Natural killer cell (primary cell): ENCODE data around the gene PELI3. TPM values are rescaled to one million over a fixed set of nuclear protein-coding genes. Genes with fewer than 3 reads are reported as not detected.

Experiments used
- ATAC-seq, 3 donors: fragments of 150-1000 bp in 2 of 3; fragments of 200-7000 bp in 1 of 3; cut with Tn5 transposase; 1 replicate in 1 of 3; 2 replicates in 2 of 3; pipeline ENCODE4 v1.10.0; 2021; ENCODE audit warnings: mild to moderate bottlenecking in 2 of 3, moderate library complexity in 2 of 3
- DNase-seq, 2 donors: peaks; one replicate each; pipeline versions ENCODE4 v3.0.0 to v3.0.0-alpha.2; 2013 to 2021; ENCODE audit warnings: mixed read lengths in 1 of 2
- H3K27ac ChIP-seq: one replicate; pipeline ENCODE4 v1.5.1; 2013; ENCODE audit warnings: mild to moderate bottlenecking, low read length
- H3K27me3 ChIP-seq: one replicate; pipeline ENCODE4 v1.6.1; 2013; ENCODE audit warnings: low read length; ENCODE audit not compliant: control insufficient read depth, insufficient read depth
- H3K36me3 ChIP-seq: one replicate; pipeline ENCODE4 v1.6.1; 2013; ENCODE audit warnings: low read length; ENCODE audit not compliant: control insufficient read depth, insufficient read depth
- H3K4me1 ChIP-seq: one replicate; pipeline ENCODE4 v1.6.1; 2013; ENCODE audit warnings: low read length; ENCODE audit not compliant: control insufficient read depth, insufficient read depth
- H3K4me3 ChIP-seq: one replicate; pipeline ENCODE4 v1.5.1; 2013; ENCODE audit warnings: low read length
- H3K9me3 ChIP-seq: one replicate; pipeline ENCODE4 v1.6.1; 2013; ENCODE audit warnings: low read length; ENCODE audit not compliant: control insufficient read depth, insufficient read depth
- H3K27ac Mint-ChIP-seq, 2 donors: one replicate each; pipeline ENCODE4 v1.8.0; 2022; ENCODE audit warnings: mild to moderate bottlenecking in 2 of 2, mixed read lengths in 2 of 2, moderate library complexity in 1 of 2
- H3K27me3 Mint-ChIP-seq, 2 donors: one replicate each; pipeline ENCODE4 v1.8.0; 2022; ENCODE audit warnings: low read depth in 2 of 2, mixed read lengths in 2 of 2
- H3K36me3 Mint-ChIP-seq: one replicate; pipeline ENCODE4 v1.8.0; 2022; ENCODE audit warnings: mixed read lengths
- H3K4me1 Mint-ChIP-seq, 2 donors: one replicate each; pipeline ENCODE4 v1.8.0; 2022; ENCODE audit warnings: mixed read lengths in 2 of 2
- H3K4me3 Mint-ChIP-seq: one replicate; pipeline ENCODE4 v1.8.0; 2022; ENCODE audit warnings: mild to moderate bottlenecking, moderate library complexity, mixed read lengths
- H3K9me3 Mint-ChIP-seq, 2 donors: one replicate each; pipeline ENCODE4 v1.8.0; 2022; ENCODE audit warnings: mixed read lengths in 2 of 2
- CTCF ChIP-seq: fragments of 200-600 bp; IDR thresholded peaks from one replicate; pipeline ENCODE4 v1.8.0; 2022; ENCODE audit warnings: antibody characterized with exemption
- WGBS: methylation state at CpG from one replicate; pipeline ENCODE4 v1.1.7; 2013; ENCODE audit warnings: missing lambda C conversion rate; ENCODE audit not compliant: insufficient coverage; 5-methylcytosine and 5-hydroxymethylcytosine counted together
- intact Hi-C: fragments of 100-400 bp; cut with micrococcal nuclease; formaldehyde crosslinking; loops from one replicate; pipeline ENCODE4 v1.14.2; 2022
- total RNA-seq, 4 donors: library from RNA; stranded (reverse); fragments of 120-200 nt in 1 of 4; gene quantifications; one replicate each; pipeline versions ENCODE4 v1.2.3 to v1.2.4, GENCODE V29; 2013 to 2022

PELI3 gene
- total RNA-seq, 3 donors from 2014 or later (not counting 1 experiment from before 2014, with no cell fraction given) = 5.3 to 6.3 (median 5.6) TPM

DNA sequence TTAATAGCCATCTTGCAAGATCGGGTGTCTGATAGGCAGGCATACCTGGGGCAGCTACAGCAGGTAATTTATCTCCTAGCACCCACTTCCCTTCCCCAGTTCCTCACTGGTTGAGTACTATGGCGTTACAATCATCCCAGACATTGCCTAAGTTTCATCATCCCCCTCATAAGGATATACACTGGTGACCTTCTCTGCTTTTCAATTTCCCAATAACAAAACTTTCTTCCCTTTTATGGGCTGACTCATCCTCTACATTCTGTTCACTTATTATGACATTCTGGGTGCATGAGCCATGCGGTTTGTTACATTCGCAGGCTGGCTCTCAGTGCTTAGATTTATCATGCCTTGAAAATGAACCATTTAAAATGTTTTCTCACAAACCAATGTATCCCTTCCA lies 23.1 kb upstream of the PELI3 start:
- Histone ChIP-seq H3K27me3 (no peaks in the 10 kb centered on the region), H3K36me3 (no peaks in the 10 kb centered on the region), H3K4me1 (peaks cover 2% of the 10 kb centered on the region), H3K4me3 (no peak overlapping the region), H3K9me3 (peaks cover 5% of the 10 kb centered on the region), H3K27ac (no peak overlapping the region)
- WGBS = 88% methylated on average over 4 of the region's 4 CpGs
- DNase-seq = no peak
- Mint-ChIP-seq H3K27ac (peak overlapping the region in 1 of 2 donors; percentile 14), H3K4me3 (no peak overlapping the region), H3K27me3 (peaks cover 0 to 17% of the 10 kb centered on the region in 2 donors), H3K36me3 (no peaks in the 10 kb centered on the region), H3K9me3 (peaks cover 0 to 3% of the 10 kb centered on the region in 2 donors), H3K4me1 (peaks cover 6 to 7% of the 10 kb centered on the region in 2 donors)
- no peak for ATAC-seq
- intact Hi-C loops = no loop called here
- no peak for TF ChIP-seq CTCF

DNA sequence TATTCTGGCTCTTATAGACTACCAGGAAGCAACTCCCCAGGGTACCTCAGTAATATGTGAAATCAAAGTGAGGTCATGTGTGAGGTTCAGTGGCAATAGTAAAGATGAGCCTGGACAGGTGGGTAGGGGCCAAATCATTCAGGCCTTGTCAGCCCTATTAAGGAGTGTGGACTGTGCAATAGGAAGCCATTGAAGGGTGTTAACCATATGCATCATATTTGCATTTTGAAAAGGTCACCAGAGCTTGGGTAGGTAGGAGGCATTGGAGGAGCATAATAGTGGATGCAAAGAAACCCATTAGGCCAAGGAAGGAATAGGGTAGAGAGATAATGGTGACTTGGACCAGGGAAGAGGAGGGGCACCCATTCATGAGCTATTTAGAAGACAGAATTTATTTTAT lies 19.7 kb upstream of the PELI3 start:
- ATAC-seq = no peak
- H3K36me3 ChIP-seq = no peaks in the 10 kb centered on the region

DNA sequence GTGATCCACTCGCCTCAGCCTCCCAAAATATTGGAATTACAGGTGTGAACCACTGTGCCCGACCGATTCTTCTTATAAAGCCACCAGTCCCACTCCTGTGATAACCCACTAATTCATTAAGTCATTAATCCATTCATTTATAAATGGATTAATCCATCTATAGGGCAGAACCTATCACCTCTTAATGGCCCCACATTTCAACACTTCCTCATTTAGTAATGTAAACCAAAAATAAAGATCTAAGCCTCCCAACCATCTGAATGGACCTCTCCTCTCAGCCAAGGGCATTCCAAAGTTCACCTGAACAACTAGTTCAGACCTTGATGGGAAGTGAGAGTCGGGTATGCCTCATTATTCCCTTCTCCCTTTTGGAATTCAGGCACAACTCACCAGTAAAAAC lies 18.2 kb upstream of the PELI3 start:
- no peaks in the 10 kb centered on the region for H3K9me3 ChIP-seq
- no peaks in the 10 kb centered on the region for H3K27me3 ChIP-seq
- Mint-ChIP-seq H3K27me3 (peaks cover 0 to 21% of the 10 kb centered on the region in 2 donors), H3K4me1 (no peaks in the 10 kb centered on the region), H3K9me3 (peaks cover 0 to 3% of the 10 kb centered on the region in 2 donors), H3K36me3 (no peaks in the 10 kb centered on the region), H3K4me3 (no peak overlapping the region), H3K27ac (no peak overlapping the region)
- no peaks in the 10 kb centered on the region for H3K4me1 ChIP-seq
- intact Hi-C loops = no loop called here
- no peak for TF ChIP-seq CTCF
- ATAC-seq = no peak
- no peak overlapping the region for H3K27ac ChIP-seq
- H3K36me3 ChIP-seq = no peaks in the 10 kb centered on the region
- WGBS = 87% methylated on average over 4 of the region's 4 CpGs
- DNase-seq = no peak
- no peak overlapping the region for H3K4me3 ChIP-seq

More for the DNA sequence above, 19.7 kb upstream of the PELI3 start:
- no peaks in the 10 kb centered on the region for H3K36me3 Mint-ChIP-seq
- Histone ChIP-seq H3K27me3 (no peaks in the 10 kb centered on the region), H3K4me1 (no peaks in the 10 kb centered on the region), H3K27ac (no peak overlapping the region), H3K4me3 (no peak overlapping the region), H3K9me3 (peaks cover 5% of the 10 kb centered on the region)
- intact Hi-C loops = no loop called here
- H3K4me3 Mint-ChIP-seq = no peak overlapping the region
- no peaks in the 10 kb centered on the region for H3K4me1 Mint-ChIP-seq
- H3K9me3 Mint-ChIP-seq = peaks cover 0 to 3% of the 10 kb centered on the region in 2 donors
- TF ChIP-seq CTCF = no peak
- no peak overlapping the region for H3K27ac Mint-ChIP-seq
- H3K27me3 Mint-ChIP-seq = peaks cover 0 to 26% of the 10 kb centered on the region in 2 donors
- DNase-seq = no peak

GRCh38 chr11:66450560-66450959 lies 16.1 kb upstream of the PELI3 start:
- Histone ChIP-seq H3K9me3 (no peaks in the 10 kb centered on the region), H3K36me3 (no peaks in the 10 kb centered on the region), H3K4me3 (no peak overlapping the region), H3K27me3 (no peaks in the 10 kb centered on the region), H3K4me1 (peaks cover 6% of the 10 kb centered on the region), H3K27ac (no peak overlapping the region)
- Mint-ChIP-seq H3K4me3 (no peak overlapping the region), H3K4me1 (peaks cover 18% of the 10 kb centered on the region in 2 donors), H3K36me3 (no peaks in the 10 kb centered on the region), H3K27ac (no peak overlapping the region), H3K9me3 (no peaks in the 10 kb centered on the region), H3K27me3 (peaks cover 0 to 20% of the 10 kb centered on the region in 2 donors)
- ATAC-seq (no peak), DNase-seq (no peak)
- TF ChIP-seq CTCF = no peak
- intact Hi-C loops = no loop called here
- WGBS = 70% methylated on average over 4 of the region's 4 CpGs
